ENCODE measurements around the gene OSBPL3. TPM values are rescaled to one million over a fixed set of nuclear protein-coding genes. Genes with fewer than 3 reads are reported as not detected.

Gene OSBPL3
- total RNA-seq, 1 donor from 2014 or later, result 59.2 TPM

DNA sequence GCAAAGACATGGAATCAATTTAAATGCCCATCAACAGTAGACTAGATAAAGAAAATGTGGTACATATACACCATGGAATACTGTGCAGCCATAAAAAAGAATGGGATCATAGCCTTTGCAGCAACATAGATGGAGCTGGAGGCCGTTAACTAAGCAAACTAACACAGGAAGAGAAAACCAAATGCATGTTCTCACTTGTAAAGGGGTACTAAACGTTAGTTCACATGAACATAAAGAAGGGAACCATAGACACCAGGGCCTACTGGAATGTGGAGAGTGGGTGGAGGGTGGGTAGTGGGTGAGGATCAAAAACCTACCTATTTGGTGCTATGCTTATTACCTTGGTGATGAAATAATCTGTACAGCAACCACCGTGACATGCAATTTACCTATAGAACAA is 144.3 kb downstream of the OSBPL3 start:
- Histone ChIP-seq H3K27ac (no peak overlapping the region), H3K4me1 (no peaks in the 10 kb centered on the region), H3K36me3 (peaks cover 0 to under 1% of the 10 kb centered on the region in 2 donors), H3K27me3 (no peaks in the 10 kb centered on the region), H3K4me3 (no peak overlapping the region), H3K9me3 (no peaks in the 10 kb centered on the region)
- TF ChIP-seq CTCF (IDR thresholded peaks at IDR 0.05) (no peak), POLR2A (IDR thresholded peaks at IDR 0.05) (no peak)
- DNase-seq (ENCODE audit: extremely low spot score in 2 of 2), result no peak
- intact Hi-C loops (cut with DNase I), result no loop called here

- no peak overlapping the region for H3K4me3 ChIP-seq
These were observed 145.7 kb downstream of the OSBPL3 start for GRCh38 chr7:24834128-24834798.

GRCh38 chr7:24833549-24833948 is 146.4 kb downstream of the OSBPL3 start:
- peaks cover 0 to 5% of the 10 kb centered on the region in 2 donors for H3K36me3 ChIP-seq
- intact Hi-C loops (cut with DNase I), result no loop called here

More at GRCh38 chr7:24834128-24834798, 145.7 kb downstream of the OSBPL3 start:
- Histone ChIP-seq H3K9me3 (no peaks in the 10 kb centered on the region), H3K4me1 (peaks cover 7% of the 10 kb centered on the region), H3K36me3 (peaks cover 0 to 5% of the 10 kb centered on the region in 2 donors), H3K27me3 (no peaks in the 10 kb centered on the region), H3K27ac (peak overlapping the region; percentile 31)
- no peak for DNase-seq (ENCODE audit: extremely low spot score in 2 of 2)
- intact Hi-C loops (cut with DNase I), result no loop called here
- TF ChIP-seq POLR2AphosphoS5 (IDR thresholded peaks at IDR 0.05; ENCODE audit: insufficient read depth in 1 of 2, low read depth in 1 of 2) (no peak), CTCF (IDR thresholded peaks at IDR 0.05) (no peak), POLR2A (IDR thresholded peaks at IDR 0.05) (no peak)

GRCh38 chr7:24831240-24831639 is 148.7 kb downstream of the OSBPL3 start:
- peak overlapping the region; percentile 5 for H3K27ac ChIP-seq
- no peaks in the 10 kb centered on the region for H3K9me3 ChIP-seq
- peaks cover 0 to 5% of the 10 kb centered on the region in 2 donors for H3K36me3 ChIP-seq
- H3K27me3 ChIP-seq, result no peaks in the 10 kb centered on the region
- intact Hi-C loops (cut with DNase I), result no loop called here
- peaks cover 29% of the 10 kb centered on the region for H3K4me1 ChIP-seq
- no peak for TF ChIP-seq CTCF (IDR thresholded peaks at IDR 0.05)
- no peak for TF ChIP-seq POLR2A (IDR thresholded peaks at IDR 0.05)
- no peak for TF ChIP-seq POLR2AphosphoS5 (IDR thresholded peaks at IDR 0.05; ENCODE audit: insufficient read depth in 1 of 2, low read depth in 1 of 2)
- H3K4me3 ChIP-seq, result no peak overlapping the region
- DNase-seq (ENCODE audit: extremely low spot score in 2 of 2), result no peak

More at GRCh38 chr7:24833549-24833948, 146.4 kb downstream of the OSBPL3 start:
- Histone ChIP-seq H3K9me3 (no peaks in the 10 kb centered on the region), H3K4me1 (peaks cover 13% of the 10 kb centered on the region), H3K27ac (peak overlapping the region; percentile 31), H3K27me3 (no peaks in the 10 kb centered on the region), H3K4me3 (no peak overlapping the region)
- no peak for DNase-seq (ENCODE audit: extremely low spot score in 2 of 2)
- TF ChIP-seq POLR2A (IDR thresholded peaks at IDR 0.05), result no peak
- no peak for TF ChIP-seq POLR2AphosphoS5 (IDR thresholded peaks at IDR 0.05; ENCODE audit: insufficient read depth in 1 of 2, low read depth in 1 of 2)
- no peak for TF ChIP-seq CTCF (IDR thresholded peaks at IDR 0.05)

DNA sequence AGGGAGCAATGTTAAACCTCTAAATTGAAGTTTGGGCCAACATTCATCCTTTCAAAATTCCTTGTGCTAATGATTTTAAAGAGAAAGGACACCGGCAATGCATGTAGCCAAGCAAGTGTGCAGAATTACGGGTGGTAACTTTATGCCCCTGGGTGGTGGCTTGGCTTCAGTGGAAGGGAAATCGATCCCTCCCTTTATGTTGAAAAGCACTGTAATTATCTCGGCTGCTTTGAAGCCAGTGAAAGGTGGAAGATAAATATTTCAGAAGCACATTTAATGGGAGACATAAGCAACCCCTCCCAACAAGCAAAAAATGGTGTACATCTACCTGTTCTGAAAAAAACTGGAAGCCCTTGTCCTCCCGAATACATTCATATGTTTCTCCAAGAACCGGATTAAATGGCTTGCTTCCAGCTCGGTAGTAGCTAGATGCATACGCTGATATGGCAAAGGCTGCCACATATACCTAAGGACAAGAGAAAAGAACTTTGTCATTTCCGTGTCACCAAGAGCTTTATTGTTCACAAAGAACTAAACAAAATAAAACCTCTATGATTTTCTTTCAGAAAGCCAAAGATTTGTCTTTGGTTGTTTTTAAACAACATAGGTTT is 149.4 kb downstream of the OSBPL3 start:
- H3K4me1 ChIP-seq, result peaks cover 36% of the 10 kb centered on the region
- no peaks in the 10 kb centered on the region for H3K27me3 ChIP-seq
- DNase-seq (ENCODE audit: extremely low spot score in 2 of 2), result no peak
- intact Hi-C loops (cut with DNase I), result no loop called here
- peak overlapping the region; percentile 5 for H3K27ac ChIP-seq
- H3K9me3 ChIP-seq, result no peaks in the 10 kb centered on the region
- peaks cover 0 to 5% of the 10 kb centered on the region in 2 donors for H3K36me3 ChIP-seq
- H3K4me3 ChIP-seq, result no peak overlapping the region
- TF ChIP-seq CTCF (IDR thresholded peaks at IDR 0.05), result no peak
- no peak for TF ChIP-seq POLR2AphosphoS5 (IDR thresholded peaks at IDR 0.05; ENCODE audit: insufficient read depth in 1 of 2, low read depth in 1 of 2)
- no peak for TF ChIP-seq POLR2A (IDR thresholded peaks at IDR 0.05)
